DND-41 (cell line): Measurements from ENCODE around the gene SNX9.

Experiments
- ATAC-seq: fragments of 200-7000 bp; cut with Tn5 transposase; 3 replicates; pipeline ENCODE4 v1.9.1; 2021; ENCODE audit warnings: low read depth; ENCODE audit not compliant: insufficient read depth
- DNase-seq: peaks from one replicate; pipeline ENCODE4 v3.0.0-alpha.2; 2020
- H2AFZ ChIP-seq: 2 replicates; pipeline ENCODE4 v1.6.0; 2012; ENCODE audit warnings: low read depth, low read length
- H3K27ac ChIP-seq: 2 replicates; pipeline ENCODE4 v1.5.1; 2012; ENCODE audit warnings: low read length, inconsistent platforms
- H3K27me3 ChIP-seq: fragments of 200-600 bp; sonication (generic); 2 replicates; pipeline ENCODE4 v1.6.0; 2012; ENCODE audit warnings: low read length, mild to moderate bottlenecking, inconsistent platforms; ENCODE audit not compliant: insufficient read depth, poor library complexity
- H3K36me3 ChIP-seq: 2 replicates; pipeline ENCODE4 v1.5.1; 2012; ENCODE audit warnings: low read length, inconsistent platforms; ENCODE audit not compliant: insufficient read depth
- H3K4me1 ChIP-seq: 2 replicates; pipeline ENCODE4 v1.5.1; 2012; ENCODE audit warnings: mild to moderate bottlenecking, low read length; ENCODE audit not compliant: insufficient read depth
- H3K4me2 ChIP-seq: 2 replicates; pipeline ENCODE4 v1.6.0; 2012; ENCODE audit warnings: mild to moderate bottlenecking, moderate library complexity, low read length, inconsistent platforms; ENCODE audit not compliant: insufficient read depth
- H3K4me3 ChIP-seq, 2 experiments: fragments of 200-600 bp in 1 of 2; shearing (Covaris generic) in 1 of 2; 2 replicates each; pipeline ENCODE4 v1.5.1; 2012 to 2016; ENCODE audit warnings: inconsistent platforms in 2 of 2, low read length in 2 of 2, mild to moderate bottlenecking in 2 of 2, low read depth in 1 of 2, moderate library complexity in 1 of 2
- H3K79me2 ChIP-seq: 2 replicates; pipeline ENCODE4 v1.6.0; 2012; ENCODE audit warnings: low read length, inconsistent platforms; ENCODE audit not compliant: insufficient read depth
- H3K9ac ChIP-seq: 2 replicates; pipeline ENCODE4 v1.6.0; 2012; ENCODE audit warnings: low read depth, mild to moderate bottlenecking, inconsistent platforms, low read length, moderate library complexity
- H3K9me3 ChIP-seq: 2 replicates; pipeline ENCODE4 v1.5.1; 2012; ENCODE audit warnings: low read length, moderate library complexity, mild to moderate bottlenecking, inconsistent platforms; ENCODE audit not compliant: insufficient read depth, severe bottlenecking
- H4K20me1 ChIP-seq: 2 replicates; pipeline ENCODE4 v1.6.0; 2012; ENCODE audit warnings: low read length; ENCODE audit not compliant: insufficient read depth
- CTCF ChIP-seq: IDR thresholded peaks from 2 replicates; pipeline ENCODE4 v1.5.1; 2012; ENCODE audit warnings: borderline replicate concordance, low read length, moderate library complexity, mild to moderate bottlenecking; ENCODE audit not compliant: poor library complexity, severe bottlenecking; ENCODE audit errors: extremely low read depth
- EZH2 ChIP-seq: IDR thresholded peaks from 3 replicates; pipeline ENCODE4 v1.6.1; 2012; ENCODE audit warnings: borderline replicate concordance, low read depth, mild to moderate bottlenecking, moderate library complexity, low read length, inconsistent platforms; ENCODE audit not compliant: severe bottlenecking

Gene SNX9

GRCh38 chr6:157830354-157831017 lies 7.4 kb downstream of the SNX9 start:
- Histone ChIP-seq H3K79me2 (no peaks in the 10 kb centered on the region), H3K9ac (no peak overlapping the region), H3K4me2 (no peak overlapping the region), H3K27ac (no peak overlapping the region), H3K36me3 (no peaks in the 10 kb centered on the region), H3K27me3 (no peaks in the 10 kb centered on the region), H3K4me3 (no peak overlapping the region), H3K4me1 (peaks cover 40% of the 10 kb centered on the region), H2AFZ (no peak overlapping the region), H4K20me1 (no peaks in the 10 kb centered on the region), H3K9me3 (no peaks in the 10 kb centered on the region)
- ATAC-seq (peak; percentile 74), DNase-seq (peak; percentile 43)
- TF ChIP-seq CTCF (no peak), EZH2 (no peak)

GRCh38 chr6:157831018-157831369 lies 7.9 kb downstream of the SNX9 start:
- no peak overlapping the region for H3K4me2 ChIP-seq
- DNase-seq (no peak), ATAC-seq (no peak)
- H2AFZ ChIP-seq, result no peak overlapping the region
- no peaks in the 10 kb centered on the region for H4K20me1 ChIP-seq
- H3K27me3 ChIP-seq, result no peaks in the 10 kb centered on the region
- peaks cover 40% of the 10 kb centered on the region for H3K4me1 ChIP-seq
- H3K36me3 ChIP-seq, result no peaks in the 10 kb centered on the region
- no peak overlapping the region for H3K4me3 ChIP-seq
- no peak overlapping the region for H3K27ac ChIP-seq
- no peaks in the 10 kb centered on the region for H3K79me2 ChIP-seq
- no peak overlapping the region for H3K9ac ChIP-seq
- TF ChIP-seq EZH2 (no peak), CTCF (no peak)
- no peaks in the 10 kb centered on the region for H3K9me3 ChIP-seq

GRCh38 chr6:157831424-157832249 lies 8.6 kb downstream of the SNX9 start:
- H3K4me1 ChIP-seq, result peaks cover 40% of the 10 kb centered on the region
- no peak overlapping the region for H3K9ac ChIP-seq
- no peak for TF ChIP-seq CTCF
- TF ChIP-seq EZH2, result no peak
- no peaks in the 10 kb centered on the region for H3K27me3 ChIP-seq
- H3K9me3 ChIP-seq, result no peaks in the 10 kb centered on the region
- H3K36me3 ChIP-seq, result no peaks in the 10 kb centered on the region
- no peak for DNase-seq
- no peaks in the 10 kb centered on the region for H3K79me2 ChIP-seq
- H3K4me3 ChIP-seq, result no peak overlapping the region
- no peaks in the 10 kb centered on the region for H4K20me1 ChIP-seq
- H3K4me2 ChIP-seq, result no peak overlapping the region
- no peak for ATAC-seq
- H2AFZ ChIP-seq, result no peak overlapping the region
- no peak overlapping the region for H3K27ac ChIP-seq
